Activated CD4-positive, alpha-beta T cell treated with anti-CD3 and anti-CD28 coated beads, Interleukin-2, amount 50 U/mL, for 4 hours (primary cell): Measurements from ENCODE around the gene HYAL3.
"Not testable (repeated sequence)": the region's sequence is repeated elsewhere in the genome, so short reads cannot be mapped to it uniquely, and the experiment has no call there.

Experiments
- DNase-seq, 2 experiments: peaks; one replicate each; pipeline ENCODE4 v3.0.0-alpha.2; 2020

HYAL3 gene

DNA sequence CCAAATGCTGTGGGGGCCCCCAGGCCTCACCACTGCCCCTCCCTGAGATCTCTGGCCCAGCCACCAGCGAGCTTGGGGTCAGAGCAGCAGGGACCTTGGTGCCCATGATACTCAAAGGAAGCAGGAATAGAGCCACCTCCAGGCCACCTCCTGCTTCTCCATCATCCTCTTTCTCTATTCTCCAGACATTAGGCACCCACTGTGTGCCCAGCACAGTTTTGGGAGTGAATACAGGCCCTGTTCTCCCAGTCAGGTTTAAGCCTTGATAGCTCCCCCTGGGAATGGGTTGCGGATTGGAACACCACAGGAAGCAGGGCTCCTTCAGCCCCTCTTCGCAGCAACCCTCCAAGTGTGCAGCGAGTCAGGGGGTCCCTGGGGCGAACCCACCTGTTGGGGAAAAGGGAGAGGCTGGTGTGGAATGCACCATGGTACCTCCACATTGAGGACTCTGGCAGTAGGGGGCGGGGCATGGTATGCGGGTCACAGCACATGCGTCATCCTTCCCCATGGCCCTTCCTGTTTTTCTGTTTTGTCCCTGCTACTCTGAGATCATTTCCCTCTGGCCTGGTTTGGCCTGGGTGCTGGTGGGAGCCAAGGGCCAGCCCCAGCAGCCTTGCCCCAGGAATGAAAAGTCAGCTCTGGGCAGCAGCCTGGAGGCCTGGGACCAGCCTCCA, 44.5 kb downstream of the HYAL3 start:
- no peak for DNase-seq

DNA sequence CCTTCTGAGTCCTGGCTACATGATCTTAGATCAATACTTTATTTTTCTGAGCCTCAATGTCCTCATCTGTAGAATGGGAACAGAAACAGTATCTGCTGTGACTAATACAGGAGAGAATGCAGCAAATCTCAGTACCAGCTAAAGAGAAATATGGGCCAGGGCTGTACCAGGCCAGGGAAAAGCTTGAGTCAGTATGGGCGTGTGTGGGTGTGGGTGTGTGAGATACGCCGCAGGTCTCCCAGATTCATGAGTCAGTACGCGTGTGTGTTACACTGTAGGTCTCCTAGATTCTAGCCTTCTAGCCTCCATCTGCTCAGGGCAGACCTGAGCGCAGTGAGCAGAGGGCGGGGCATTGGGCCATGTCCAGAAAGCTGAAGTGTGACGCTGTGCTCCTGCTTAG, 48.0 kb downstream of the HYAL3 start:
- peak; percentile 47 to 57 for DNase-seq

DNA sequence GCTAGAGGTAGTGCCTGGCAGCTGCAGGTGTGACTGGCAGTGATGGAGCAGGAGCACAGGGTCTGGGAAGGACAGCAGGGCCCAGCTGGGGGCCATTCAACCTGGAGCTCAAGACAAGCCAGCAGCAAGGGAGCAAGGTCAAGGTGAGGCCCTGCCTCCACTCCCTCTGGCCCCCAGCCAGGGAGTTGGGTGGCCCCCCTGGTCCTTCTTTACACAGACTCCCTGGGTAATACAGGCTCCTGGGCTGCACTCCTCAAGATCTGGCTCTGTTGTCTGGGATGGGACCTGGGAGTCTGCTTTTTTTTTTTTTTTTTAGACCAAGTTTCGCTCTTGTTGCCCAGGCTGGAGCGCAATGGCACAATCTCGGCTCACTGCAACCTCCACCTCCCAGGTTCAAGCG, 48.7 kb downstream of the HYAL3 start:
- DNase-seq = no peak

DNA sequence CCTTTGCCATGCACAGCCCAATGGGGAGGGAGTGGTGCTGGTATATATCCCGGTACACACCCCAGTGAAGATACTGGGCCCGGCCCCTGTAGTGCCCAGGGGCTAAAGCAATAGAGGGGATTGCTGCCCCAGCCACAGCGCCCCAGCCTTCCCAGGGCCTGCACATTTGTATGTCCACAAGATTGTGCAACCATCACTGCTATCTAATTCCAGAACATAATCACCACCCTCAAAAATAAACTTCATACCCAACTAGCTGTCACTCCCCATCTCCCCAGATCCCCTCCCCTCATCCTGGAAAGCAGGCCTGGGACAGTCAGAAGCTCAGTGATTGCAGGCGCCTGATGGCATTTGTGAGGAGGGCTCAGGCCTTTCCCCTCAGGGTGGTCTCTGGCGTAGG, 49.7 kb downstream of the HYAL3 start:
- DNase-seq = no peak

DNA sequence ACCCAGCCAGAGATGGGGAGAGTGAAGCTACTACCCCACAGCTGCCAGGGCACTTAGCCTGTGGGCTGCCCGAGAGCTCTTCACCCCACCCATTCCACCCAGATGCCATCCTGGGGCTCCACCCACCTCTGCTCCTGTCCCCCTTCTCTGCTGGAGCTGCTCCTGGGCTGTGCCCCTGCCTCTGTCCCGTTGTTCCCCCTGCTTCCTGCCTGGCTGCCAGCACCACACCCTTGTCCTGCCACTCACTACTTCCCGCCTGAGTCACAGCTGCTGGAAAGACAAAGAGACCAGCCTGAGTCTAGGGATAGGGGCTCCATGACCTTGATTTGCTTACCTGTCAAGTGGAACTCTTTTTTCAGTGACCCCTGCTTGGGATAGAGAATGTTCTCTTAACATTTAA, 50.8 kb downstream of the HYAL3 start:
- DNase-seq = no peak

DNA sequence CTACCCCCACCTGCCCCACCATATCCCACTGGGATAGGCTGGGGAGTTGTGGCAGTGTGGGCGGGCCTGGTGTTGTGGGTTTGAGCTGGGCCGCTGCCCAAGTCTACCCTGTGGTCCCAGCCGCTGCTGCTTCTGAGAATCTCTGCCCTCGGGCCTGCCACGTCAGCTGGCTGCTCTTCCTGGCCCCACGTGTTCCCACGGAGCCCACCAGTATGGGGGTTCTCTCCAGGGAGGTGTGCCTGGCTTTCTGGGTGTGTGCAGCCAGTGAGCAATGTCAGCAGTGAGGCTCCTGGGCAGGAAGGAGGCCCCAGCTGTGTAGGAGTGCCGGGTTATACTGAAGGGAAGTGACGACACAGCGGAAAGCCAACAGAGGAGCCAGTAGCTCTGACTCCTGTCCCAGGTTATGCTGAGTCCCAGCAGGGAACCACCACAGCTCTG, 52.7 kb downstream of the HYAL3 start:
- peak; percentile 75 to 81 for DNase-seq

DNA sequence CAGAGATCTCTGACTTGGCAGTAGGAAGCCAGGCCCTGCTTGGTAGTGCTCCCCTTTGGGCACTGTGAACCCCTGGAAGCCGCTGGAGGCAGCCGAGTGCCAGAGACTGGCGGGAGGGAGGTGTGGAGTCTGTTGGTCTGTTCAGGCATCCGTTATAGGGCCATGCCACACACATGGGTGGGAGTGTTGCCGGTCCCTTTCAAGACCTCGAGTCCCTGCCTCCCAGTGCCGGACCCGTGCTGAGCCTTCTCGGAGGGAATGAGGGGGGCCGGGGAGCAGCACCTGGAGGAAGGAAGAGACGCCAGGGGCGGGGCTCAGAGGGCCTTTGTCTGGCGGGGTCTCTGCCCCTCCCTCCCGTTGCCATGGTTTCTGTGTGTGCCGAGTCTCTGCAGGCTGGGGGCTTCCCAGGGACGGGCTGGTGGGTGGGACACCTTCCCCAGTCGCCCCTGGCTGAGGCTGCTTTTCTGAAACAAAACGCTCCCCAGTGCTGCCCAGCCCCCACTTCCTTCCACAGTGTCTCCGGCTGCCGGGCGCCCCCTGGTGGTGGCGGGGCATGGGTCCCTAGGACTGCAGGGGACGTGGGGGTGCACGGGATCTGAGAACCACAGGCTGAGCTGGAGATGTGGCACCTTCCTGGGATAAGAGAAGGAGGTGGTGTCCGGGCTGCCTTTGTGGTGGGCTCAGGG, 53.2 kb downstream of the HYAL3 start:
- peak; percentile 94 to 95 for DNase-seq

DNA sequence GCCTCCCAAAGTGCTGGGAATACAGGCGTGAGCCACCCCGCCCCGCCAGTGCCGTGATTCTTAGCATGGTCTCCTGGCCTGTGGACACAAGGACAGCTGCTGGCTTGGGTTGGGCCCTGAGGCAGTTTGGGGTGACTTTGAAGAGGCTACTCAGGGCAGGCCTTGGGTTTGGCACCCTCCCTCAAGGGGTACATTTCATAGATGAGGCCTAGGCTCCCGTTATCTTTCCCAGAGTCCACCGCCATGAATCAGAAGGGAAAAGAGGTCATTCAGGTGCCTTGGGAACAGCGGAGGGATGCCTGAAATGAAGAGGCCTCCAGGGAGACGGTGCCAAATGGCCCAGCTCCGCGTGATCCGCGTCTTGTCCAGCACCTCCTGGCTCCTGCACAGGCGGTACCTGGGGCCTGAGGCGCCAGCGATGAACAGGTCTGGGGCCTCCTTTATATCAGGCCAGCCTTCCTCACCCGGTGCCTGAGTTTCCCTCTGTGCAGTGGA, 53.9 kb downstream of the HYAL3 start:
- no peak for DNase-seq

DNA sequence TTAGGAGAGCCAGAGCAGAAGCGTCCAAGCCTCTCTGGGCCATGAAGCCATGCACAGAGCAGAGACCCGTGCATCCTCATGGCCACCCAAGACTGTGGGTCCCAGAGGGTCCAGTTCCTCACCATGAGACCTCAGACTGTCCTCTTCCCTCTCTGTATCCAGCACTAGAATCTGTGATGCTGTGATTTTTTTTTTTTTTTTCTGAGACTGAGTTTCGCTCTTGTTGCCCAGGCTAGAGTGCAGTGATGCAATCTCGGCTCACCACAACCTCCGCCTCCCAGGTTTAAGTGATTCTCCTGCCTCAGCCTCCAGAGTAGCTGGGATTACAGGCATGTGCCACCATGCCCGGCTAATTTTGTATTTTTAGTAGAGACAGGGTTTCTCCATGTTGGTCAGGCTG, 54.4 kb downstream of the HYAL3 start:
- not testable (repeated sequence) for DNase-seq

DNA sequence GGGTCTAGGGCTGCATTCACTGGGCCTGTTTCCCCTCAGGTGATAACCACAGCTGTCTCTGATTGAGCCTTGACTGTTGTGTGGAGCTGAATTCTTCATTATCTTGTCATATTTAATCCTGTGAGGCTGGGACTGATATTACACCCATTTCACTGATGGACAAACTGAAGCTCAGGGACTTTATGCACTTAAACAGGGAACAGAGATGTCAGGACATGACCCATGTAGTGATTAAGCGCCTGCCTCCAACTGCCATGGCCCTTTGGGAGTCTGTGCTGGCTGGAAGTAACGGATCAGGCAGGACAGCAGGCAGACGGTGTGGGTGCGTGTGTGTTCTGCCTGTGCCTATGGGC, 55.7 kb downstream of the HYAL3 start:
- DNase-seq = no peak

DNA sequence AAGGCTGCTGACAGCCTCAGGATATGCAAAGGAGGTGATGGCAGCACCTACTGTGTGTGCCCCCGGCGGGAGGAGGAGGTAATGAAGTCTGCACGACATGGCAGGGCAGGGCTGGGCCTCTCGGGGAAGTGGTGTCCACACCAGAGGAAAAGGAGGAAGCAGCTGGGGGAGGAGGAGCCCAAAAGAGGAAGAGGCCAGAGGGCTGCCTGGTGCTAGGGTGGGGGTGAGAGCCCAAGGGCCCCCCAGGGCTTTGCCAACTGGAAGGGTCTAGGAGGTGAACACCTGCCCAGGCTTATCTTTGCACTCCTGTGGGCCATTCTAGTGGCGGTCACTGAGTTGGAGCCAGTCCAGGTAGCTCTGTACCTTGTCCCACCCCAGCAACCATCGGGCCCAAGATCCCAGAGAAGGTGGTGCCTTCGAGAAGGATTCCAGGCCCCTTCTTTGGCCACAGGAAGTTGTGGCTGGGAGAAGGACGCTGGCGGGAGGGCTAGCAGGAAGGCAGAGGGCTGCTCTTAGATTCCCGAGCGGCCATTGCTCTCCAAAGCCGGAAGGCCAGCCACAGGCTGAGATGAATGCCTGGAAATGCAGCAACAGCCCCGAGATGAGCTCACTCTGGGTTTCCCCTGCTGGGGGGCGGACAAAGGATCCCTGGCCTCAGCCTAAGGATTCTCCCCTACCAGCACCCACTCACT, 56.2 kb downstream of the HYAL3 start:
- DNase-seq = peak; percentile 19 to 37
